ENCODE results near the gene YPEL2.

Gene YPEL2

DNA sequence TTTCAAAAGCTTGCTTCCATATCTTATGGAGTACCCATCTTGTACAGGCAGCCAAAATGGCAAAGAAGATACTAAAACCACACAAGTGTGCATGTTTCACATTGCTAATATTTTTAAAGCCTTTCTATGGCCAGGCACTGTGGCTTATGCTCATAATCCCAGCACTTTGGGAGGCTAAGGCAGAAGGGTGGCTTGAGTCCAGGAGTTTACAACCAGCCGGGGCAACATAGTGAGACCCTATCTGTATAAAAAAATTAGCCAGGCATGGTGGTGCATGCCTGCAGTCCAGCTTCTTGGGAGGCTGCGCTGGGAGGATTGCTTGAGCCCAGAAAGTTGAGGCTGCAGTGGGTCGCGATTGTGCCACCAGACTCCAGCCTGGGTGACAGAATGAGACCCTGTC, 71.3 kb downstream of the YPEL2 start:
- Histone ChIP-seq H3K4me1 (ENCODE audit: insufficient read depth, low read length, poor library complexity, severe bottlenecking) (no peaks in the 10 kb centered on the region), H3K9ac (ENCODE audit: low read depth, low read length, poor library complexity, severe bottlenecking) (no peak overlapping the region), H3K4me2 (ENCODE audit: low read depth, low read length, poor library complexity, severe bottlenecking) (no peak overlapping the region), H4K20me1 (ENCODE audit: insufficient read depth, low read length, poor library complexity, severe bottlenecking) (no peaks in the 10 kb centered on the region), H2AFZ (ENCODE audit: low read length) (no peak overlapping the region), H3K9me2 (replicated peaks; ENCODE audit: low read depth, low read length) (no peaks in the 10 kb centered on the region), H3K27me3 (ENCODE audit: insufficient read depth, low read length, poor library complexity, severe bottlenecking) (no peaks in the 10 kb centered on the region), H3K4me3 (ENCODE audit: low read length, poor library complexity, severe bottlenecking) (no peak overlapping the region), H3K79me2 (ENCODE audit: insufficient read depth, low read length) (no peaks in the 10 kb centered on the region), H3K9me3 (ENCODE audit: insufficient read depth, low read depth, low read length) (no peaks in the 10 kb centered on the region), H3F3A (ENCODE audit: low read depth) (no peaks in the 10 kb centered on the region), H3K36me3 (ENCODE audit: insufficient read depth, low read length) (no peaks in the 10 kb centered on the region)
- no peak for TF ChIP-seq EZH2phosphoT487 (IDR thresholded peaks at IDR 0.05; ENCODE audit: borderline replicate concordance)
- TF ChIP-seq, protein P1, sequence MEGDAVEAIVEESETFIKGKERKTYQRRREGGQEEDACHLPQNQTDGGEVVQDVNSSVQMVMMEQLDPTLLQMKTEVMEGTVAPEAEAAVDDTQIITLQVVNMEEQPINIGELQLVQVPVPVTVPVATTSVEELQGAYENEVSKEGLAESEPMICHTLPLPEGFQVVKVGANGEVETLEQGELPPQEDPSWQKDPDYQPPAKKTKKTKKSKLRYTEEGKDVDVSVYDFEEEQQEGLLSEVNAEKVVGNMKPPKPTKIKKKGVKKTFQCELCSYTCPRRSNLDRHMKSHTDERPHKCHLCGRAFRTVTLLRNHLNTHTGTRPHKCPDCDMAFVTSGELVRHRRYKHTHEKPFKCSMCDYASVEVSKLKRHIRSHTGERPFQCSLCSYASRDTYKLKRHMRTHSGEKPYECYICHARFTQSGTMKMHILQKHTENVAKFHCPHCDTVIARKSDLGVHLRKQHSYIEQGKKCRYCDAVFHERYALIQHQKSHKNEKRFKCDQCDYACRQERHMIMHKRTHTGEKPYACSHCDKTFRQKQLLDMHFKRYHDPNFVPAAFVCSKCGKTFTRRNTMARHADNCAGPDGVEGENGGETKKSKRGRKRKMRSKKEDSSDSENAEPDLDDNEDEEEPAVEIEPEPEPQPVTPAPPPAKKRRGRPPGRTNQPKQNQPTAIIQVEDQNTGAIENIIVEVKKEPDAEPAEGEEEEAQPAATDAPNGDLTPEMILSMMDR (conservative IDR thresholded peaks at IDR 0.05; ENCODE audit: low read length): no peak

DNA sequence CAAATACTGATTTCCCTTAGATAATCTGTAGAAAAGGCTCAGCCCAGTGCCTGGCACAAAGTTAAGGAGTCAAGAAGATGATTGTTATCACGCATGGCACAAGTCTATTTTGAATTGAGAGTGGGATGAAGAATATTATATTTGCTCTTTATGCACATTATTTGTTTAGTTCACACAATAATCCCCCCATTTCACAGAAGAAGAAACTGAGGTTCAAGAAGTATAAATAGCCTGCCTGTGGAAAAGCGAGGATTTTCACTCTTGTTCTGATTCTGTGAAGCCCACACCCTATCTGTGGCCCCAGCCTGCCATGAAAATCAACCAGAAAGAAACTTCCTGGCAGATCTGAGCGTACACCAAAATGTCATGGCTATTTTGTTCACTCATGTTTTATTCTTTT, 73.0 kb downstream of the YPEL2 start:
- TF ChIP-seq, protein P1 (conservative IDR thresholded peaks at IDR 0.05; ENCODE audit: low read length): no peak
- no peak for TF ChIP-seq EZH2phosphoT487 (IDR thresholded peaks at IDR 0.05; ENCODE audit: borderline replicate concordance)
- no peaks in the 10 kb centered on the region for H3F3A ChIP-seq (ENCODE audit: low read depth)
- no peak overlapping the region for H3K4me3 ChIP-seq (ENCODE audit: low read length, poor library complexity, severe bottlenecking)
- H3K4me1 ChIP-seq (ENCODE audit: insufficient read depth, low read length, poor library complexity, severe bottlenecking): no peaks in the 10 kb centered on the region
- H3K27me3 ChIP-seq (ENCODE audit: insufficient read depth, low read length, poor library complexity, severe bottlenecking): no peaks in the 10 kb centered on the region
- no peak overlapping the region for H3K4me2 ChIP-seq (ENCODE audit: low read depth, low read length, poor library complexity, severe bottlenecking)
- H3K79me2 ChIP-seq (ENCODE audit: insufficient read depth, low read length): no peaks in the 10 kb centered on the region
- H4K20me1 ChIP-seq (ENCODE audit: insufficient read depth, low read length, poor library complexity, severe bottlenecking): no peaks in the 10 kb centered on the region
- no peak overlapping the region for H3K9ac ChIP-seq (ENCODE audit: low read depth, low read length, poor library complexity, severe bottlenecking)
- H3K36me3 ChIP-seq (ENCODE audit: insufficient read depth, low read length): no peaks in the 10 kb centered on the region
- H3K9me3 ChIP-seq (ENCODE audit: insufficient read depth, low read depth, low read length): no peaks in the 10 kb centered on the region
- H3K9me2 ChIP-seq (replicated peaks; ENCODE audit: low read depth, low read length): no peaks in the 10 kb centered on the region
- no peak overlapping the region for H2AFZ ChIP-seq (ENCODE audit: low read length)

DNA sequence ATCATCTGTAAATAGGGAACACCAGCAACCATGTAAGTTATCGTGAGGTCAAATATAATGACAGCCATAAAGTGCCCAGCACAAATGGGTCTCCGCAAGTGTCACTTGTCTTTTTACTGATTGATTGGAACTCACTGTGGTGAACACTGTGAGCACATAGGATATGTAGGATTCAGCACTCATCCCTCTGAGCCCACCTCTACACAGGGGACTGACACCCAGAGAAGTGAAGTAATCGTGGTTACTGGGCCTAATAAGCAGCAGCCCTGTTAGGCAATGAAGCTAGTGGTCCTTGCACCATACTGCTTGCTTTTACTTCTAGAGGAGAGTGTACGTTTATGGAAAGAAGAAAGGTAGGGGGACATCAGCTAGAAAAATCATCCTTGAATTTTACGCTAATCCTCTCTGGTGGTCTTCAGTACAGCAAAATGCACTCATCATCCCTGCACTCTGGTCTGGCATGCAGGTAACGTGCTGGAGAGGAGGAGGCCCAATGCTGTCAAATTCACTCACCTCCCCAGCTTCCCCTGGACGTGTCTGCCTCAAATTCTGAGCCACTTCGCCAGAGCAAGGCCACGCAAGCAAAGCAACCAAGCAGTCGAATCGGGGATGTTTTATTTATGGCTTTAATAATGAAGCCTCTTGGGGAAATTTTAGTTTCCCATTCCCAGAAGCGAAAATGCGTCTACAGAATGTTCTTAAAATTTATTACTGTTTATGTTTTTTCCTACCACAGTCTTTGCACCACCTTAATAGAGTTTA, 74.7 kb downstream of the YPEL2 start:
- H3F3A ChIP-seq (ENCODE audit: low read depth): no peaks in the 10 kb centered on the region
- H3K9me2 ChIP-seq (replicated peaks; ENCODE audit: low read depth, low read length): no peaks in the 10 kb centered on the region
- H3K79me2 ChIP-seq (ENCODE audit: insufficient read depth, low read length): no peaks in the 10 kb centered on the region
- H4K20me1 ChIP-seq (ENCODE audit: insufficient read depth, low read length, poor library complexity, severe bottlenecking): no peaks in the 10 kb centered on the region
- H2AFZ ChIP-seq (ENCODE audit: low read length): no peak overlapping the region
- TF ChIP-seq, protein P1 (conservative IDR thresholded peaks at IDR 0.05; ENCODE audit: low read length): no peak
- TF ChIP-seq EZH2phosphoT487 (IDR thresholded peaks at IDR 0.05; ENCODE audit: borderline replicate concordance): no peak
- no peaks in the 10 kb centered on the region for H3K27me3 ChIP-seq (ENCODE audit: insufficient read depth, low read length, poor library complexity, severe bottlenecking)
- no peak overlapping the region for H3K4me2 ChIP-seq (ENCODE audit: low read depth, low read length, poor library complexity, severe bottlenecking)
- H3K4me3 ChIP-seq (ENCODE audit: low read length, poor library complexity, severe bottlenecking): no peak overlapping the region
- H3K9me3 ChIP-seq (ENCODE audit: insufficient read depth, low read depth, low read length): no peaks in the 10 kb centered on the region
- no peak overlapping the region for H3K9ac ChIP-seq (ENCODE audit: low read depth, low read length, poor library complexity, severe bottlenecking)
- H3K36me3 ChIP-seq (ENCODE audit: insufficient read depth, low read length): no peaks in the 10 kb centered on the region
- no peaks in the 10 kb centered on the region for H3K4me1 ChIP-seq (ENCODE audit: insufficient read depth, low read length, poor library complexity, severe bottlenecking)
